HCT116 (cell line): ENCODE measurements around the gene CMIP. TPM values are rescaled to one million over a fixed set of nuclear protein-coding genes. Genes with fewer than 3 reads are reported as not detected.
A peak's percentile ranks its signal among the peaks of the same experiment; 100 is the strongest.

Experiments
- ATAC-seq: fragments of 200-7000 bp; cut with Tn5 transposase; 2 replicates; pipeline ENCODE4 v1.9.1; 2020; ENCODE audit warnings: mild to moderate bottlenecking, moderate library complexity
- BruUV-seq: library from RNA; stranded (reverse); fragments of 400-500 nt; replicated peaks from 2 replicates; lab custom pipeline; 2021; lab: Mats Ljungman, UMichigan
- CTCF ChIA-PET: fragments of 300-600 bp; sonication (Branson Sonifier 250); formaldehyde crosslinking; loops from one replicate; lab custom pipeline; 2021; ENCODE audit warnings: antibody characterized with exemption; lab: Charles Lee
- POLR2A ChIA-PET: fragments of 300-600, 350-600 bp; sonication (Branson Sonifier 250); formaldehyde crosslinking; loops from one replicate; lab custom pipeline; 2021; ENCODE audit warnings: antibody characterized with exemption; lab: Charles Lee
- RAD21 ChIA-PET, 2 experiments: fragments of 300-600 bp; sonication (Branson Sonifier 250); formaldehyde crosslinking; loops; one replicate each; lab custom pipeline; 2023; ENCODE audit warnings: low total read pairs in 2 of 2; ENCODE audit not compliant: uncharacterized antibody in 2 of 2, unreplicated experiment in 2 of 2, low non-redundant PET in 1 of 2; lab: Charles Lee
- DNase-seq: peaks from one replicate; pipeline ENCODE4 v3.0.0-alpha.2; 2010; ENCODE audit warnings: low read depth, low spot score
- H2AFZ ChIP-seq: fragments of 200-600 bp; shearing (Covaris generic), sonication (generic); 2 replicates; pipeline ENCODE4 v1.6.1; 2017; ENCODE audit warnings: low read depth, mixed run types, mixed read lengths, antibody characterized with exemption, low read length; ENCODE audit not compliant: poor library complexity, severe bottlenecking
- H3K27ac ChIP-seq: 2 replicates; pipeline ENCODE4 v1.5.1; 2012; ENCODE audit warnings: low read depth, low read length
- H3K27me3 ChIP-seq: fragments of 200-600 bp; sonication (generic); 2 replicates; pipeline ENCODE4 v1.6.1; 2016; ENCODE audit warnings: mixed run types, low read length, mixed read lengths; ENCODE audit not compliant: insufficient read depth
- H3K36me3 ChIP-seq, 2 experiments: fragments of 200-500 bp in 1 of 2; fragments of 200-600 bp in 1 of 2; sonication (Bioruptor generic) in 1 of 2; sonication (generic) in 1 of 2; 2 replicates each; pipeline versions ENCODE4 v1.5.1 to v1.6.1; 2014 to 2016; ENCODE audit warnings: low read length in 2 of 2, inconsistent platforms in 1 of 2, mixed read lengths in 1 of 2, mixed run types in 1 of 2; ENCODE audit not compliant: insufficient read depth in 2 of 2, control insufficient read depth in 1 of 2
- H3K4me1 ChIP-seq, 2 experiments: fragments of 200-600 bp in 1 of 2; sonication (generic) in 1 of 2; 2 replicates each; pipeline versions ENCODE4 v1.5.1 to v1.6.1; 2012 to 2017; ENCODE audit warnings: low read length in 2 of 2, inconsistent platforms in 1 of 2, mild to moderate bottlenecking in 1 of 2, mixed read lengths in 1 of 2, mixed run types in 1 of 2, moderate library complexity in 1 of 2; ENCODE audit not compliant: insufficient read depth in 2 of 2, control insufficient read depth in 1 of 2
- H3K4me2 ChIP-seq: fragments of 200-600 bp; sonication (generic); 2 replicates; pipeline ENCODE4 v1.6.1; 2017; ENCODE audit warnings: mixed run types, low read length, mixed read lengths
- H3K4me3 ChIP-seq, 2 experiments: fragments of 200-600 bp in 1 of 2; sonication (generic) in 1 of 2; replicated peaks in 1 of 2; 2 replicates each; pipeline ENCODE4 v1.5.1; 2011 to 2016; ENCODE audit warnings: low read length in 2 of 2, control low read depth in 1 of 2, low read depth in 1 of 2, mild to moderate bottlenecking in 1 of 2, mixed read lengths in 1 of 2, mixed run types in 1 of 2
- H3K79me2 ChIP-seq: fragments of 200-600 bp; sonication (generic); 2 replicates; pipeline ENCODE4 v1.6.1; 2017; ENCODE audit warnings: mild to moderate bottlenecking, mixed run types, low read length, moderate library complexity, mixed read lengths; ENCODE audit not compliant: insufficient read depth
- H3K9ac ChIP-seq: fragments of 200-600 bp; sonication (generic); 2 replicates; pipeline ENCODE4 v1.6.1; 2016; ENCODE audit warnings: low read length, mixed read lengths
- H3K9me2 ChIP-seq: fragments of 200-600 bp; sonication (generic), shearing (Covaris generic); 2 replicates; pipeline ENCODE4 v1.6.1; 2017; ENCODE audit warnings: mixed run types, mild to moderate bottlenecking, moderate library complexity; ENCODE audit not compliant: insufficient read depth
- H3K9me3 ChIP-seq, 2 experiments: fragments of 200-500 bp in 1 of 2; fragments of 200-600 bp in 1 of 2; sonication (Bioruptor generic) in 1 of 2; sonication (generic) in 1 of 2; 2 replicates each; pipeline ENCODE4 v1.6.1; 2014 to 2017; ENCODE audit warnings: low read length in 2 of 2, mixed read lengths in 2 of 2, inconsistent platforms in 1 of 2, low read depth in 1 of 2, mild to moderate bottlenecking in 1 of 2, mixed run types in 1 of 2, moderate library complexity in 1 of 2; ENCODE audit not compliant: control insufficient read depth in 1 of 2, insufficient read depth in 1 of 2
- H4K20me1 ChIP-seq: fragments of 200-600 bp; sonication (generic), shearing (Covaris generic); 2 replicates; pipeline ENCODE4 v1.6.1; 2017; ENCODE audit warnings: mixed run types, mild to moderate bottlenecking, moderate library complexity; ENCODE audit not compliant: insufficient read depth
- CBX3 ChIP-seq: IDR thresholded peaks from 2 replicates; pipeline ENCODE4 v1.6.1; 2012; ENCODE audit warnings: low read depth
- ELF1 ChIP-seq: IDR thresholded peaks from 2 replicates; pipeline ENCODE4 v1.6.1; 2012; ENCODE audit warnings: low read depth, borderline replicate concordance
- FOSL1 ChIP-seq: IDR thresholded peaks from 2 replicates; pipeline ENCODE4 v1.6.1; 2012; ENCODE audit warnings: low read depth
- POLR2A ChIP-seq: IDR thresholded peaks from 2 replicates; pipeline ENCODE4 v1.7.0; 2011; ENCODE audit warnings: borderline replicate concordance; ENCODE audit not compliant: insufficient read depth, insufficient read length; ENCODE audit errors: extremely low read depth
- ZNF274 ChIP-seq: fragments of 200-500 bp; sonication (Bioruptor generic); IDR thresholded peaks from 2 replicates; pipeline ENCODE4 v1.6.1; 2014; ENCODE audit warnings: mild to moderate bottlenecking, low read depth, low read length, inconsistent platforms
- intact Hi-C: fragments of 100-400 bp; cut with micrococcal nuclease; formaldehyde crosslinking; loops from 2 replicates; pipeline ENCODE4 v1.10.0; 2022
- total RNA-seq: library from RNA; stranded (reverse); gene quantifications from one replicate; pipeline ENCODE4 v1.2.1, GENCODE V29; 2021; ENCODE audit not compliant: unreplicated experiment
- TF ChIP-seq, protein P1 (sequence below): IDR thresholded peaks from 2 replicates; pipeline ENCODE4 v1.6.1; 2012
- TF ChIP-seq, protein P2 (sequence below), 3 experiments: fragments of 200-600 bp in 1 of 3; sonication (generic) in 1 of 3; IDR thresholded peaks in 2 of 3; conservative IDR thresholded peaks in 1 of 3; 2 replicates each; pipeline ENCODE4 v1.5.1; 2012 to 2017; ENCODE audit warnings: low read depth in 2 of 3, low read length in 2 of 3, antibody characterized with exemption in 1 of 3, borderline replicate concordance in 1 of 3, control low read depth in 1 of 3, mild to moderate bottlenecking in 1 of 3, mixed read lengths in 1 of 3, mixed run types in 1 of 3, moderate library complexity in 1 of 3; ENCODE audit not compliant: insufficient read depth in 1 of 3

Gene CMIP
- total RNA-seq, 1 experiment from 2014 or later: 64.6 TPM

DNA sequence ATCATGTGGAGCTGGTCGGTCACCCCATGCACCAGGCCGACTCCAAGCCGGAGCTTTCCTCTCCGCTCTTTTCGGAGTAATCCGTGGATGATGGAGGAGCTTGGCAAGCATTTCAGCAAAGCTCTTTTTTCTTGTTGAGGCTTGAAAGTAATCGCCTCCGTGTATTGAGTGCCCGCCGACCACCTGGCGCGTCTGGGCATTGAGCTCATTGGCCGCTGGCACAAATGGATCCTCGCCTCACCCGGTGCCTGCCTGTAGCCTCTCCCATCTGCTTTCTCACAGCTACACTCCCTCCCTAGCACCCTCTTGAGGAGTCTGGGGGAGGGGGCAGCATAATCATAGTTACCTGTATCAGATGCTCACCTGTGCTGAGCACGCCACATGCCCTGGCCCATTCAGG is 148.9 kb downstream of the CMIP start:
- H3K9me3 ChIP-seq: no peaks in the 10 kb centered on the region
- H3K79me2 ChIP-seq: peaks cover 75% of the 10 kb centered on the region
- ATAC-seq (peak; percentile 41), DNase-seq (no peak)
- TF ChIP-seq ZNF274: no peak
- no peak for TF ChIP-seq POLR2A
- no peak for TF ChIP-seq FOSL1
- TF ChIP-seq CBX3: no peak
- TF ChIP-seq ELF1: no peak
- TF ChIP-seq, protein P1, sequence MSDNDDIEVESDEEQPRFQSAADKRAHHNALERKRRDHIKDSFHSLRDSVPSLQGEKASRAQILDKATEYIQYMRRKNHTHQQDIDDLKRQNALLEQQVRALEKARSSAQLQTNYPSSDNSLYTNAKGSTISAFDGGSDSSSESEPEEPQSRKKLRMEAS: no peak
- TF ChIP-seq, protein P2, sequence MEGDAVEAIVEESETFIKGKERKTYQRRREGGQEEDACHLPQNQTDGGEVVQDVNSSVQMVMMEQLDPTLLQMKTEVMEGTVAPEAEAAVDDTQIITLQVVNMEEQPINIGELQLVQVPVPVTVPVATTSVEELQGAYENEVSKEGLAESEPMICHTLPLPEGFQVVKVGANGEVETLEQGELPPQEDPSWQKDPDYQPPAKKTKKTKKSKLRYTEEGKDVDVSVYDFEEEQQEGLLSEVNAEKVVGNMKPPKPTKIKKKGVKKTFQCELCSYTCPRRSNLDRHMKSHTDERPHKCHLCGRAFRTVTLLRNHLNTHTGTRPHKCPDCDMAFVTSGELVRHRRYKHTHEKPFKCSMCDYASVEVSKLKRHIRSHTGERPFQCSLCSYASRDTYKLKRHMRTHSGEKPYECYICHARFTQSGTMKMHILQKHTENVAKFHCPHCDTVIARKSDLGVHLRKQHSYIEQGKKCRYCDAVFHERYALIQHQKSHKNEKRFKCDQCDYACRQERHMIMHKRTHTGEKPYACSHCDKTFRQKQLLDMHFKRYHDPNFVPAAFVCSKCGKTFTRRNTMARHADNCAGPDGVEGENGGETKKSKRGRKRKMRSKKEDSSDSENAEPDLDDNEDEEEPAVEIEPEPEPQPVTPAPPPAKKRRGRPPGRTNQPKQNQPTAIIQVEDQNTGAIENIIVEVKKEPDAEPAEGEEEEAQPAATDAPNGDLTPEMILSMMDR (IDR thresholded peaks at IDR 0.05 in 2 of 3, conservative IDR thresholded peaks at IDR 0.05 in 1 of 3; ENCODE audit: borderline replicate concordance in 1 of 3, insufficient read depth in 1 of 3, low read depth in 2 of 3, low read length in 2 of 3): no peak
- no peaks in the 10 kb centered on the region for H3K27me3 ChIP-seq
- no TSS peak for BruUV-seq
- H3K4me3 ChIP-seq: no peak overlapping the region
- peaks cover 6 to 28% of the 10 kb centered on the region in 2 experiments; a peak in 3 of 4 replicates for H3K4me1 ChIP-seq
- H3K9me2 ChIP-seq: no peaks in the 10 kb centered on the region
- no peak overlapping the region for H3K4me2 ChIP-seq
- intact Hi-C loops: no loop called here
- CTCF ChIA-PET: no interaction called here
- RAD21 ChIA-PET: interaction anchor here in 1 of 2 experiments (0.9 kb wide), 1 partner anchor 25 kb away, joined by 3 read pairs; no protein-coding TSS in a partner anchor
- no peak overlapping the region for H3K9ac ChIP-seq
- H4K20me1 ChIP-seq: no peaks in the 10 kb centered on the region
- no peak overlapping the region for H3K27ac ChIP-seq
- no peaks in the 10 kb centered on the region; a peak in 1 of 4 replicates for H3K36me3 ChIP-seq
- H2AFZ ChIP-seq: no peak overlapping the region
- POLR2A ChIA-PET: no interaction called here
